ENCODE measurements around the gene NOXA1. TPM values are rescaled to one million over a fixed set of nuclear protein-coding genes. Genes with fewer than 3 reads are reported as not detected.

The NOXA1 gene
- total and polyA plus RNA-seq, 9 of the 15 experiments (the other 6 are each of a cell fraction or from before 2014, with no cell fraction given) = 0.07 to 1.2 (median 0.20) TPM; not detected in 4

DNA sequence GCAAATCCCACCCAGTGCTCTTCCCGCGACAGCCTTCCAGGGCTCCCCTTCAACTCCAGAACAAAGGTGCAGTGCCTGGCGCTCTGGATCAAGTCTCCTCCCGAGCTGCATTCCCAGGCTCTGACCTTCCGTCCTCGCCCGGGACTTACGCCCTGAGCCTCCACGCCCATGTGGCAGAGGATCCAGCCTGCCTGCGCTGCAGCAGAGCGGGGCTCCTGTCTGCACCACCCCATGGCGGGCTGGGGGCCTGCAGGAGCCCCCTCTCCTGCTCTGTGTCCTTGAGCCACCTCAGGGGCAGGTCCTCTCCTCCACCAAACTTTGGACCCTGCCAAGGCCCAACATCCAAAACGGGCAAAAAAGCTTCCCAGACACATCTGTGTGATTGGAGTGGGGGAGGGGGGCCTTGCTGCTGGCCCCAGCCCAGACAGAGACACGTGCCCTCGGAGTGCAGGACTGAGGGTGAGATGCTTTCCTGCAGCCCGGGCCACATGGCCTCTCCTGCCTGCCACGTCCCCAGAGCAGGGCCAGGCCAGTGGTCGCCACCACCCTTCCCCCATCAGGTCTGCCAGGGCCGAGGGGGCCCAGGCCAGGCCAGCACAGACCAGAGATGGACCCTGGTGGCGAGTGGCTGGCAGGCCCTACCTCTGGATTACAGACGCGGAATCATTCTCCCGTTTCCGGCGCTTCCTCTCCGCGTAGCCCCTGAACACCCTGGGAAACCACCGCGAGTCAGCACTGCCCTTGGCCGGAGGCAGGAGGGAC is 31.6 kb downstream of the NOXA1 start (continued):
- TF ChIP-seq, protein P1, sequence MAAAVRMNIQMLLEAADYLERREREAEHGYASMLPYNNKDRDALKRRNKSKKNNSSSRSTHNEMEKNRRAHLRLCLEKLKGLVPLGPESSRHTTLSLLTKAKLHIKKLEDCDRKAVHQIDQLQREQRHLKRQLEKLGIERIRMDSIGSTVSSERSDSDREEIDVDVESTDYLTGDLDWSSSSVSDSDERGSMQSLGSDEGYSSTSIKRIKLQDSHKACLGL (CRISPR knock-in tag; IDR thresholded peaks at IDR 0.05; ENCODE audit: borderline replicate concordance, poor library complexity, severe bottlenecking) = no peak
- TF ChIP-seq FOXK2 (conservative IDR thresholded peaks at IDR 0.05 in 1 of 2, IDR thresholded peaks at IDR 0.05 in 1 of 2; ENCODE audit: low read depth in 2 of 2) = no peak; a peak in 1 of 4 replicates
- TF ChIP-seq CTBP1 (IDR thresholded peaks at IDR 0.05; ENCODE audit: borderline replicate concordance) = no peak
- TF ChIP-seq TEAD1 (CRISPR knock-in tag; IDR thresholded peaks at IDR 0.05) = no peak
- no peak for TF ChIP-seq ZNF280B (CRISPR knock-in tag; IDR thresholded peaks at IDR 0.05)
- no peak for TF ChIP-seq HOMEZ (CRISPR knock-in tag; IDR thresholded peaks at IDR 0.05)
- no peak for TF ChIP-seq ZNF165 (CRISPR knock-in tag; IDR thresholded peaks at IDR 0.05; ENCODE audit: borderline replicate concordance)
- no peak for TF ChIP-seq MTA1 (IDR thresholded peaks at IDR 0.05; ENCODE audit: borderline replicate concordance)
- TF ChIP-seq ZNF512 (tag; IDR thresholded peaks at IDR 0.05) = no peak
- TF ChIP-seq ZNF184 (CRISPR knock-in tag; IDR thresholded peaks at IDR 0.05) = no peak
- no peak for TF ChIP-seq ARID3B (CRISPR knock-in tag; IDR thresholded peaks at IDR 0.05; ENCODE audit: borderline replicate concordance)
- TF ChIP-seq WHSC1 (IDR thresholded peaks at IDR 0.05; ENCODE audit: low read length) = no peak
- no peak for TF ChIP-seq RFX5 (IDR thresholded peaks at IDR 0.05; ENCODE audit: low read depth, low read length)
- no peak for TF ChIP-seq GTF2F1 (IDR thresholded peaks at IDR 0.05; ENCODE audit: low read depth, low read length)
- no peak for TF ChIP-seq HDGF (IDR thresholded peaks at IDR 0.05)
- no peak for TF ChIP-seq MAFK (IDR thresholded peaks at IDR 0.05; ENCODE audit: low read length)
- TF ChIP-seq, protein P2, sequence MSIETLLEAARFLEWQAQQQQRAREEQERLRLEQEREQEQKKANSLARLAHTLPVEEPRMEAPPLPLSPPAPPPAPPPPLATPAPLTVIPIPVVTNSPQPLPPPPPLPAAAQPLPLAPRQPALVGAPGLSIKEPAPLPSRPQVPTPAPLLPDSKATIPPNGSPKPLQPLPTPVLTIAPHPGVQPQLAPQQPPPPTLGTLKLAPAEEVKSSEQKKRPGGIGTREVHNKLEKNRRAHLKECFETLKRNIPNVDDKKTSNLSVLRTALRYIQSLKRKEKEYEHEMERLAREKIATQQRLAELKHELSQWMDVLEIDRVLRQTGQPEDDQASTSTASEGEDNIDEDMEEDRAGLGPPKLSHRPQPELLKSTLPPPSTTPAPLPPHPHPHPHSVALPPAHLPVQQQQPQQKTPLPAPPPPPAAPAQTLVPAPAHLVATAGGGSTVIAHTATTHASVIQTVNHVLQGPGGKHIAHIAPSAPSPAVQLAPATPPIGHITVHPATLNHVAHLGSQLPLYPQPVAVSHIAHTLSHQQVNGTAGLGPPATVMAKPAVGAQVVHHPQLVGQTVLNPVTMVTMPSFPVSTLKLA (conservative IDR thresholded peaks at IDR 0.05) = no peak
